ENCODE data around the gene IL23R.

Gene IL23R

GRCh38 chr1:67308136-67308535 is 141.9 kb downstream of the IL23R start:
- no peak for DNase-seq

Data from T1000 (cell line).